Measurements from ENCODE around the gene TCAP. TPM values are rescaled to one million over a fixed set of nuclear protein-coding genes. Genes with fewer than 3 reads are reported as not detected.

Gene TCAP
- total RNA-seq, 1 donor, result 0.36 TPM

DNA sequence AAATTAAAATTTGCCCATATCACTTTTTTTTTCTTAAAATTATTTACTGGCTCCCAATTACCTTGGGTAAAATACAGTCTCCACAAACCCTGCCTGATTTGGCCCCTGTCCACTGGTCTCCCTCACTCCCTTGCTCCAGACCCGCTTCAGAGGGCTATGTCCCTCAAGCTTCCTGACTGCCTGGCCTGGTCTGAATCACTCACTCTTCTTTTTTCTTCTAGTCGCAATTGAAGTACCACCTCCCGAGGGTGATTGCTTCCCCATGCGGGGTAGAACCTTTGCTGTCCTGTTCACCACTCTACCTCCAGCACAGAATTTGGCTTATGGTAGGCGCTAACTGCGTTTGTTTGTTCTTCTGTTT, 23.3 kb downstream of the TCAP start:
- Histone ChIP-seq H3K27me3 (ENCODE audit: insufficient read depth, low read length) (no peaks in the 10 kb centered on the region), H3K4me2 (ENCODE audit: insufficient read depth, low read length) (peak overlapping the region; percentile 99), H3K79me2 (ENCODE audit: insufficient read depth, low read length) (no peaks in the 10 kb centered on the region), H3K9me3 (ENCODE audit: low read depth, low read length) (no peaks in the 10 kb centered on the region), H3K4me1 (ENCODE audit: insufficient read depth, low read length) (peaks cover 15% of the 10 kb centered on the region), H3K27ac (ENCODE audit: low read depth, low read length) (peak overlapping the region; percentile 73), H3K4me3 (ENCODE audit: insufficient read depth, low read length) (peak overlapping the region; percentile 96), H4K20me1 (ENCODE audit: insufficient read depth, low read length) (no peaks in the 10 kb centered on the region), H2AFZ (ENCODE audit: low read length) (peak overlapping the region; percentile 99), H3K36me3 (ENCODE audit: insufficient read depth, low read length) (no peaks in the 10 kb centered on the region)
- peak; percentile 80 for DNase-seq (ENCODE audit: insufficient read length, low spot score, missing footprints)
- TF ChIP-seq, protein P1, sequence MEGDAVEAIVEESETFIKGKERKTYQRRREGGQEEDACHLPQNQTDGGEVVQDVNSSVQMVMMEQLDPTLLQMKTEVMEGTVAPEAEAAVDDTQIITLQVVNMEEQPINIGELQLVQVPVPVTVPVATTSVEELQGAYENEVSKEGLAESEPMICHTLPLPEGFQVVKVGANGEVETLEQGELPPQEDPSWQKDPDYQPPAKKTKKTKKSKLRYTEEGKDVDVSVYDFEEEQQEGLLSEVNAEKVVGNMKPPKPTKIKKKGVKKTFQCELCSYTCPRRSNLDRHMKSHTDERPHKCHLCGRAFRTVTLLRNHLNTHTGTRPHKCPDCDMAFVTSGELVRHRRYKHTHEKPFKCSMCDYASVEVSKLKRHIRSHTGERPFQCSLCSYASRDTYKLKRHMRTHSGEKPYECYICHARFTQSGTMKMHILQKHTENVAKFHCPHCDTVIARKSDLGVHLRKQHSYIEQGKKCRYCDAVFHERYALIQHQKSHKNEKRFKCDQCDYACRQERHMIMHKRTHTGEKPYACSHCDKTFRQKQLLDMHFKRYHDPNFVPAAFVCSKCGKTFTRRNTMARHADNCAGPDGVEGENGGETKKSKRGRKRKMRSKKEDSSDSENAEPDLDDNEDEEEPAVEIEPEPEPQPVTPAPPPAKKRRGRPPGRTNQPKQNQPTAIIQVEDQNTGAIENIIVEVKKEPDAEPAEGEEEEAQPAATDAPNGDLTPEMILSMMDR (IDR thresholded peaks at IDR 0.05; ENCODE audit: extremely low read depth, low read depth, low read length), result no peak

DNA sequence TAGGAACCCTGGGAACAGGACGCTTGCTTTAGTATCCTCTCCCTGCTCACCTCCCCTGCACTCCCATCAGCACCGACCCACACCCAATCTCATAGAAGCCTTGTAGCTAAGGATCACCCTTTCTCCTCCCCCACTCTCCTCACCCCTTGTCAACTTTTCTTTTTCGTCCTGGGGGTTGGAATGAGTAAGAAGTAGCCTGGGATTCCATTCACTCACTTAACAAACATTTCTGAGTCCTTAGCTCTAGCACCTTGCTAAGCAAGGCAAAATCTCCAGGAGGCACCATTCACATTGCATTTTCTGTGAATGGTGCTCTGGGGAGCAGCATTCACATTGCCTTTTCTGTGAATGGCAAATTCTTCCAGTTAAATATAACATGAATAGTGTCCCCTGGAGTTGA, 23.8 kb downstream of the TCAP start:
- Histone ChIP-seq H3K4me1 (ENCODE audit: insufficient read depth, low read length) (peaks cover 15% of the 10 kb centered on the region), H2AFZ (ENCODE audit: low read length) (peak overlapping the region; percentile 99), H3K27me3 (ENCODE audit: insufficient read depth, low read length) (no peaks in the 10 kb centered on the region), H3K79me2 (ENCODE audit: insufficient read depth, low read length) (no peaks in the 10 kb centered on the region), H4K20me1 (ENCODE audit: insufficient read depth, low read length) (no peaks in the 10 kb centered on the region), H3K9me3 (ENCODE audit: low read depth, low read length) (no peaks in the 10 kb centered on the region), H3K4me3 (ENCODE audit: insufficient read depth, low read length) (peak overlapping the region; percentile 96), H3K27ac (ENCODE audit: low read depth, low read length) (no peak overlapping the region), H3K4me2 (ENCODE audit: insufficient read depth, low read length) (peak overlapping the region; percentile 99), H3K36me3 (ENCODE audit: insufficient read depth, low read length) (no peaks in the 10 kb centered on the region)
- TF ChIP-seq, protein P1 (IDR thresholded peaks at IDR 0.05; ENCODE audit: extremely low read depth, low read depth, low read length), result no peak
- peak; percentile 31 for DNase-seq (ENCODE audit: insufficient read length, low spot score, missing footprints)

DNA sequence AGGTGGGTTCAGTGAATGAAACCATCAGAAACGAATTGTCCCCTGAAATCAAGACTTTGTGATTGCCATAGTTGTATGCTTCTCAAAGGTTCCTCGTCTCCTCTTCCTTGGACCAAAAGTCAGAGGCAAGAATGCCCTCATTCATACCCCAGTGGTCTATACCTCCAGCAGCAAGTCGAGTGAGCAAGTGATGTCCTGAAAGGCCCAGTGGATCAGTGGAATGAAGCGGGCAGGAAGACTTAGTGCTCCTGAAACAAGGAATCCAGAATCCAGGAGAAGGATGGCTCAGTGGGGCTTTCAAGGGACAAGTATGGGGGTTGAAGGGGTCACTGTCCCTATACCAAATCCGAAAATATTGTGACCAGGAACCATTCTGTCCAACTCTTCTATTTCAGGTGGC, 29.4 kb downstream of the TCAP start:
- H3K27ac ChIP-seq (ENCODE audit: low read depth, low read length), result no peak overlapping the region

DNA sequence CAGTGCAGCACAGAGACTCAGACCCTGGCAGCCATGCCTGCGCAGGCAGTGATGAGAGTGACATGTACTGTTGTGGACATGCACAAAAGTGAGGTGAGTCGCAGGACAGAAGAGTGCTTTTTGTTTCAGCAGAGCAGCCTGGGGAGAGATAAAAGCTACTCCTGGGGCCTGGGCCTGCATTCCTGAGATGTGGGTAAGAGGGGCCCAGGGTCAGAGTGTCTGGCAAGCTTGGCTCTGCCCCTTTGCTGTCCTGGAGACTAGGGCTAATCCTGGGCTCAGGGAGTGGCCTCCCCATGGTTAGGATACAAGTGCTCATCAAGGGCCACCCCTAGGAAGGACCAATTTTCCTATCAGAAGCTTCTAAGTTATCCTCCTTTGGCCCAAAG, 29.9 kb downstream of the TCAP start:
- no peak overlapping the region for H3K4me2 ChIP-seq (ENCODE audit: insufficient read depth, low read length)
- H3K4me3 ChIP-seq (ENCODE audit: insufficient read depth, low read length), result no peak overlapping the region
- peaks cover 5% of the 10 kb centered on the region for H3K79me2 ChIP-seq (ENCODE audit: insufficient read depth, low read length)
- no peaks in the 10 kb centered on the region for H3K9me3 ChIP-seq (ENCODE audit: low read depth, low read length)
- no peaks in the 10 kb centered on the region for H3K4me1 ChIP-seq (ENCODE audit: insufficient read depth, low read length)
- TF ChIP-seq, protein P1 (IDR thresholded peaks at IDR 0.05; ENCODE audit: extremely low read depth, low read depth, low read length), result no peak
- no peaks in the 10 kb centered on the region for H3K36me3 ChIP-seq (ENCODE audit: insufficient read depth, low read length)
- H3K27ac ChIP-seq (ENCODE audit: low read depth, low read length), result no peak overlapping the region
- H2AFZ ChIP-seq (ENCODE audit: low read length), result no peak overlapping the region
- no peaks in the 10 kb centered on the region for H3K27me3 ChIP-seq (ENCODE audit: insufficient read depth, low read length)
- DNase-seq (ENCODE audit: insufficient read length, low spot score, missing footprints), result no peak
- H4K20me1 ChIP-seq (ENCODE audit: insufficient read depth, low read length), result no peaks in the 10 kb centered on the region

More for the DNA sequence above, 29.4 kb downstream of the TCAP start:
- no peak overlapping the region for H3K4me2 ChIP-seq (ENCODE audit: insufficient read depth, low read length)
- DNase-seq (ENCODE audit: insufficient read length, low spot score, missing footprints), result peak; percentile 52
- H2AFZ ChIP-seq (ENCODE audit: low read length), result no peak overlapping the region
- no peaks in the 10 kb centered on the region for H3K9me3 ChIP-seq (ENCODE audit: low read depth, low read length)
- H4K20me1 ChIP-seq (ENCODE audit: insufficient read depth, low read length), result no peaks in the 10 kb centered on the region
- H3K27me3 ChIP-seq (ENCODE audit: insufficient read depth, low read length), result no peaks in the 10 kb centered on the region
- TF ChIP-seq, protein P1 (IDR thresholded peaks at IDR 0.05; ENCODE audit: extremely low read depth, low read depth, low read length), result no peak
- no peaks in the 10 kb centered on the region for H3K36me3 ChIP-seq (ENCODE audit: insufficient read depth, low read length)
- peaks cover 3% of the 10 kb centered on the region for H3K79me2 ChIP-seq (ENCODE audit: insufficient read depth, low read length)
- no peak overlapping the region for H3K4me3 ChIP-seq (ENCODE audit: insufficient read depth, low read length)
- no peaks in the 10 kb centered on the region for H3K4me1 ChIP-seq (ENCODE audit: insufficient read depth, low read length)
